Epithelial cell of proximal tubule (primary cell): Measurements from ENCODE around the gene RRP1B. TPM values are rescaled to one million over a fixed set of nuclear protein-coding genes. Genes with fewer than 3 reads are reported as not detected.

Source experiments
- DNase-seq: peaks from one replicate; pipeline ENCODE4 v3.0.0-alpha.2; 2011; ENCODE audit warnings: low read depth
- H3K4me3 ChIP-seq: 2 replicates; pipeline ENCODE4 v1.5.1; 2011; ENCODE audit warnings: low read depth, mild to moderate bottlenecking, low read length
- CTCF ChIP-seq: conservative IDR thresholded peaks from 2 replicates; pipeline ENCODE4 v1.5.1; 2012; ENCODE audit warnings: low read depth, mild to moderate bottlenecking, low read length
- total RNA-seq: library from RNA; depleted of rRNA; stranded (reverse); fragments of >200 nt; gene quantifications from 2 replicates; pipeline ENCODE4 v1.2.3, GENCODE V29; 2015

RRP1B gene
- total RNA-seq, 1 donor from 2014 or later = 37.6 TPM

DNA sequence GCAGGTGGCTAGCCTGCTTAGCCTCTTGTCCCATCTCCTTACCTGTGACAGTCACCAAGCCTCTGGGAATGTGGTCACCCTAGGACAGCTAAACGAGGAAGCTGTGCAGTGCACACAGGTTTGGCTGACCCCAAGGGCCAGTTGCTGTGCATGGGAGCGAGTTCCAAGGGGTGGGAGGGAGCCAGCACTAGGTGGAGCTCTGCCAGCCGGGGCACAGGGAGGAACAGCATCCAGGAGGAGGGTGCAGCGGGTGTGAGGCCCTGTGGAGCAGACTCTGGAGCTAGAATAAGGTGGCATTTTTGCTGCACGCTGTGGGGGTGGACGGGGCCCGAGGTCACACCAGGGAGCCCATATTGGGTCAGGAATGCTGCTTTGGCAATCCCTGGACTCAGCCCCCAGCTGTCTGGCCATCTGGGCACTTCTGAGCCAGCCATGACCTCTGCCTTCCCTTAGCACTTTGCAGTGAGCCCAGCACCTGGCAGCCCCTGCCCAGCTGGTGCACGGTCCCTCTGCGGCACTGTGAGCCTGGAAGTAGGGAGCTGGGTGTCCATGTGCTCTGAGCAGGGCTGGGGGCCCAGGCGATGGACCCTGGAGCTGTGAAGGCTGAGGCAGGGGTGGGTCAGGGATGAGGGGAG, 68.3 kb downstream of the RRP1B start:
- TF ChIP-seq CTCF = peak; percentile 58
- peak overlapping the region; percentile 54 for H3K4me3 ChIP-seq
- DNase-seq = no peak

- peak overlapping the region; percentile 54 for H3K4me3 ChIP-seq
- TF ChIP-seq CTCF = no peak
- DNase-seq = no peak
These were observed 68.8 kb downstream of the RRP1B start for GRCh38 chr21:43728154-43728466.

- peak; percentile 66 for DNase-seq
- peak overlapping the region; percentile 54 for H3K4me3 ChIP-seq
- TF ChIP-seq CTCF = peak; percentile 23
These were observed 69.4 kb downstream of the RRP1B start for GRCh38 chr21:43728467-43729390.

DNA sequence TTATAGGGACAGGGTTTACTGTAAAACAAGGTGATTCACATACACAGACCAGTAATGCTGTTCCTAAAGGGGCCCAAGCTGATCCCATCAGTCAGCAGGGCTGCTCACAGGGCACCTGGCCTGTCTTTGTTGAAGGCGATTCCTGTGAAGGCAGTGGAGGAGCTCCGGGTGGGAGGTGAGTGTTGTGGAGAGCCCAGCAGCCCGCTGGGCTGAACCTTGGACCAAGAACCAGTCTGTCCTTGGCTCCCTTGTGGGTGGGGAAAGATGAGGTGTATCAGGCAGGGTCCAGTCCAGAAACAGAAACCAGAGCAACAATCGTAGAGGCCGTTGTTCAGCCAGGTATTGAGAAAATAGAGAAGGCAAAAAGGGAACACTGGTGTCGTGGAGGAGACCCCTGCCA, 72.1 kb downstream of the RRP1B start:
- no peak for DNase-seq
- TF ChIP-seq CTCF = no peak
- peak overlapping the region; percentile 26 for H3K4me3 ChIP-seq

GRCh38 chr21:43731891-43732711, 72.7 kb downstream of the RRP1B start:
- peak overlapping the region; percentile 26 for H3K4me3 ChIP-seq
- TF ChIP-seq CTCF = no peak
- DNase-seq = peak; percentile 78

DNA sequence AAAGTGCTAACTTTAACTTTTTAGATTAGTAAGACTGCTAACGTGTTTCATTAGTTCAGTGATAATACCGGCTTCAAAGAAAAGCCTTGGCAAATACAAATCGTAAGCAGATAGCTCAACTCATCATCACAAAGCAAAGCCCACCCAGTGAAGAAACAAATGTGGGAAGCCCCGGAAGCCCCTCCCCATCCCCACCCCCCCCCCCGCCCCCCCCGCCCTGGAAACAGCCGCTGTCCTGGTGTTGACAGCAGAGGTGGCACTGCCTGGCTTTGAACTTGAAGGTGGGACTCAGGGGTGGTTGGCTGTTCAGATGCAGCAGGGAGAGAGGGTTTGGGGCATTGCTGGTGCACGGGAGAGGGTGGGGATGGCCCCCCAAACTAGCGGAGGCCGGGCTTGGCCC, 73.7 kb downstream of the RRP1B start:
- no peak for TF ChIP-seq CTCF
- DNase-seq = no peak

More for the DNA sequence above, 73.7 kb downstream of the RRP1B start:
- no peak overlapping the region for H3K4me3 ChIP-seq
